ENCODE data around the gene OR2C1. TPM values are rescaled to one million over a fixed set of nuclear protein-coding genes. Genes with fewer than 3 reads are reported as not detected.

The OR2C1 gene
- not detected in 2 replicates for total RNA-seq

GRCh38 chr16:3355589-3355988 lies at the start of gene OR2C1:
TSS of gene OR2C1 (plus strand) at chr16:3355889. CDS start at chr16:3355941, 52 bp downstream.

GRCh38 chr16:3400779-3401688 lies 45.3 kb downstream of the OR2C1 start, which contains the start of the genes ZNF174 and ZSCAN32:
TSS of gene ZNF174 (plus strand) at chr16:3401215. CDS start at chr16:3402005, 790 bp downstream.
TSS of gene ZSCAN32 (minus strand) at chr16:3401004. CDS start at chr16:3397557, 3,447 bp downstream.

Other genes with a start within 250 kb of the OR2C1 start
- 11.7 and 17.3 TPM in 2 replicates for gene ZNF205, start 243.3 kb upstream of the OR2C1 start, total RNA-seq
- 2.9 and 3.7 TPM in 2 replicates for gene ZNF213, start 220.9 kb upstream of the OR2C1 start, total RNA-seq
- gene OR1F1, start 167.7 kb upstream of the OR2C1 start, total RNA-seq: not detected in 2 replicates
- 1.2 and 2.7 TPM in 2 replicates for gene ZNF200, start 120.7 kb upstream of the OR2C1 start, total RNA-seq
- gene MEFV, start 99.3 kb upstream of the OR2C1 start, total RNA-seq: 0.53 and 1.2 TPM in 2 replicates
- 27.1 and 32.0 TPM in 2 replicates for gene ZNF263, start 72.4 kb upstream of the OR2C1 start, total RNA-seq
- gene TIGD7, start 50.5 kb upstream of the OR2C1 start, total RNA-seq: 1.2 and 2.3 TPM in 2 replicates
- gene ZNF75A, start 50.4 kb upstream of the OR2C1 start, total RNA-seq: 3.2 and 12.2 TPM in 2 replicates
- gene ZSCAN32, start 45.1 kb downstream of the OR2C1 start, total RNA-seq: 7.1 and 10.4 TPM in 2 replicates
- 6.6 and 9.6 TPM in 2 replicates for gene ZNF174, start 45.3 kb downstream of the OR2C1 start, total RNA-seq
- 1.1 and 1.2 TPM in 2 replicates for gene ZNF597, start 87.6 kb downstream of the OR2C1 start, total RNA-seq
- 9.5 and 11.3 TPM in 2 replicates for gene NAA60, start 87.8 kb downstream of the OR2C1 start, total RNA-seq
- gene C16orf90, start 139.6 kb downstream of the OR2C1 start, total RNA-seq: not detected in 2 replicates
- 17.9 and 23.2 TPM in 2 replicates for gene CLUAP1, start 145.1 kb downstream of the OR2C1 start, total RNA-seq
- not detected in 2 replicates for gene NLRC3, start 221.5 kb downstream of the OR2C1 start, total RNA-seq

Measured in myometrial cell (primary cell).